UCSD-AML1 (cell line): Measurements from ENCODE around the gene NOTCH2.
"Not testable (repeated sequence)": the region's sequence is repeated elsewhere in the genome, so short reads cannot be mapped to it uniquely, and the experiment has no call there.

Experiments used
- DNase-seq: peaks from one replicate; lab custom pipeline; 2025; ENCODE audit not compliant: unreplicated experiment; lab: John Stamatoyannopoulos, UW

Gene NOTCH2

GRCh38 chr1:120069920-120070214, 405 bp upstream of the NOTCH2 start:
- DNase-seq, result not testable (repeated sequence)

GRCh38 chr1:120068683-120069066, 787 bp downstream of the NOTCH2 start:
- not testable (repeated sequence) for DNase-seq

- DNase-seq, result not testable (repeated sequence)
Observed at GRCh38 chr1:120048208-120048607, 21.3 kb downstream of the NOTCH2 start.

- DNase-seq, result not testable (repeated sequence)
Observed at GRCh38 chr1:120041771-120042170, 27.7 kb downstream of the NOTCH2 start.

- DNase-seq, result not testable (repeated sequence)
Observed at GRCh38 chr1:120032253-120032652, 37.2 kb downstream of the NOTCH2 start.

- not testable (repeated sequence) for DNase-seq
Observed at GRCh38 chr1:120023791-120024190, 45.7 kb downstream of the NOTCH2 start.

GRCh38 chr1:120014978-120015377, 54.5 kb downstream of the NOTCH2 start:
- not testable (repeated sequence) for DNase-seq

GRCh38 chr1:120008320-120008719, 61.1 kb downstream of the NOTCH2 start:
- DNase-seq, result not testable (repeated sequence)

GRCh38 chr1:120007850-120008249, 61.6 kb downstream of the NOTCH2 start:
- DNase-seq, result not testable (repeated sequence)

- DNase-seq, result not testable (repeated sequence)
Observed at GRCh38 chr1:120001035-120001434, 68.4 kb downstream of the NOTCH2 start.

GRCh38 chr1:119996731-119997312, 72.6 kb downstream of the NOTCH2 start:
- DNase-seq, result not testable (repeated sequence)

- not testable (repeated sequence) for DNase-seq
Observed at GRCh38 chr1:119995975-119996374, 73.5 kb downstream of the NOTCH2 start.

- DNase-seq, result no peak
Observed at GRCh38 chr1:119988306-119989062, 81.0 kb downstream of the NOTCH2 start.

GRCh38 chr1:119987686-119988085, 81.8 kb downstream of the NOTCH2 start:
- no peak for DNase-seq

GRCh38 chr1:119987112-119987511, 82.3 kb downstream of the NOTCH2 start:
- no peak for DNase-seq

GRCh38 chr1:119986007-119986497, 83.4 kb downstream of the NOTCH2 start:
- DNase-seq, result no peak

GRCh38 chr1:119984771-119985170, 84.7 kb downstream of the NOTCH2 start:
- no peak for DNase-seq

GRCh38 chr1:119981986-119982815, 87.3 kb downstream of the NOTCH2 start:
- DNase-seq, result no peak

GRCh38 chr1:119981496-119981895, 88.0 kb downstream of the NOTCH2 start:
- no peak for DNase-seq

- no peak for DNase-seq
Observed at GRCh38 chr1:119978018-119978505, 91.4 kb downstream of the NOTCH2 start.

GRCh38 chr1:119977113-119977736, 92.2 kb downstream of the NOTCH2 start:
- DNase-seq, result not testable (repeated sequence)
